ENCODE data around the gene IGFBPL1.

GRCh38 chr9:38424918-38425317 lies 664 bp upstream of the IGFBPL1 start:
- no peak for TF ChIP-seq CTCF (IDR thresholded peaks at IDR 0.05)
- no peak for TF ChIP-seq POLR2A (IDR thresholded peaks at IDR 0.05)
- TF ChIP-seq POLR2AphosphoS5 (IDR thresholded peaks at IDR 0.05; ENCODE audit: insufficient read depth in 1 of 2, low read depth in 1 of 2), result no peak

Measured in vagina (tissue), 2 donors.